ENCODE results near the gene SNRK. TPM values are rescaled to one million over a fixed set of nuclear protein-coding genes. Genes with fewer than 3 reads are reported as not detected.

The SNRK gene
- polyA plus RNA-seq, 1 experiment: 11.4 TPM

DNA sequence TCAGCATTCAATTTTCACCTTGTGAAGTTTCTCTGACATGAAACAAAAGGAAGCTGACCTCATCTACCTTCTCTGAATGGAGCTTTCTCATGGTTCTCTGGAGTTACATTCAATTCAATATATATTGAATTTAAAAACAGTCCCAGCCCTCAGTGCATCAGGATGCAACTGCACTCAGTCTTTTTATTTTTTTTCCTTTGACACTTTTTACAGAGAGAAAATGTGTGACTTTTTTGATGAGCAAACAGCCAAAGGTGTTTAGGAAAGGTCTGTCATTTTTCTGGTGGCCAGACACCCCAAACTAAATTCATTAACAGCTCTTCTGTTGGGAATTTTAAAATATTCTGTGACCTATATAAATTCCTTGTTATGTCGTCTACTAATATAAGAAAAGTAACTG lies 19.3 kb upstream of the SNRK start:
- DNase-seq (ENCODE audit: low read depth, low spot score): no peak
- POLR2A ChIA-PET: no interaction called here
- TF ChIP-seq, protein P1, sequence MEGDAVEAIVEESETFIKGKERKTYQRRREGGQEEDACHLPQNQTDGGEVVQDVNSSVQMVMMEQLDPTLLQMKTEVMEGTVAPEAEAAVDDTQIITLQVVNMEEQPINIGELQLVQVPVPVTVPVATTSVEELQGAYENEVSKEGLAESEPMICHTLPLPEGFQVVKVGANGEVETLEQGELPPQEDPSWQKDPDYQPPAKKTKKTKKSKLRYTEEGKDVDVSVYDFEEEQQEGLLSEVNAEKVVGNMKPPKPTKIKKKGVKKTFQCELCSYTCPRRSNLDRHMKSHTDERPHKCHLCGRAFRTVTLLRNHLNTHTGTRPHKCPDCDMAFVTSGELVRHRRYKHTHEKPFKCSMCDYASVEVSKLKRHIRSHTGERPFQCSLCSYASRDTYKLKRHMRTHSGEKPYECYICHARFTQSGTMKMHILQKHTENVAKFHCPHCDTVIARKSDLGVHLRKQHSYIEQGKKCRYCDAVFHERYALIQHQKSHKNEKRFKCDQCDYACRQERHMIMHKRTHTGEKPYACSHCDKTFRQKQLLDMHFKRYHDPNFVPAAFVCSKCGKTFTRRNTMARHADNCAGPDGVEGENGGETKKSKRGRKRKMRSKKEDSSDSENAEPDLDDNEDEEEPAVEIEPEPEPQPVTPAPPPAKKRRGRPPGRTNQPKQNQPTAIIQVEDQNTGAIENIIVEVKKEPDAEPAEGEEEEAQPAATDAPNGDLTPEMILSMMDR (IDR thresholded peaks at IDR 0.05; ENCODE audit: low read depth, low read length): no peak

DNA sequence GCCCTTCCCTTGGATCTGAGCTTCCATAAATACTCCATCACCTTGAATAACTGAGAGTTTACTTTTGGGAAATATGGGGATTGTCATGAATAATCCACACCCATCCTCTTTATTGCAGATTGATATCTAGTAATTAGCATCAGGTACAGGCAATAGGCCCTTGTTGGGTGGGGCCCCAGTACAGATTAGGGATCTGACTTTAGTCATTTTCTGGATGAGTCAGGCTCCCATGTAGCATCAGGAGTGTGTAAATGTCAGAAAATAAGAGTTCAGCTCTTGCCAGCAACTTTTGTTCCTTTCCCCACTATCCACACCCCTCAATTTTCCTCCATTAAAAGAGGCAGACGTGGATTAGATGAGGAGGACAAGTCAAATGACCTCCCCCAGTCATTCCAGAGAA lies 17.7 kb upstream of the SNRK start:
- ChIA-PET POLR2A (no interaction called here), CTCF (no interaction called here)
- Histone ChIP-seq H3K27ac (ENCODE audit: low read depth, low read length) (no peak overlapping the region), H3K9me3 (ENCODE audit: control insufficient read depth, insufficient read depth, low read length) (no peaks in the 10 kb centered on the region), H3K4me3 (ENCODE audit: low read depth, low read length) (no peak overlapping the region), H3K27me3 (ENCODE audit: control insufficient read depth, insufficient read depth, low read length) (peaks cover 15% of the 10 kb centered on the region)
- TF ChIP-seq, protein P1 (IDR thresholded peaks at IDR 0.05; ENCODE audit: low read depth, low read length): no peak
- DNase-seq (ENCODE audit: low read depth, low spot score): no peak

More for the DNA sequence above, 19.3 kb upstream of the SNRK start:
- peaks cover 11% of the 10 kb centered on the region for H3K27me3 ChIP-seq (ENCODE audit: control insufficient read depth, insufficient read depth, low read length)
- no peaks in the 10 kb centered on the region for H3K9me3 ChIP-seq (ENCODE audit: control insufficient read depth, insufficient read depth, low read length)
- no peak overlapping the region for H3K4me3 ChIP-seq (ENCODE audit: low read depth, low read length)
- H3K27ac ChIP-seq (ENCODE audit: low read depth, low read length): no peak overlapping the region
- CTCF ChIA-PET: no interaction called here

DNA sequence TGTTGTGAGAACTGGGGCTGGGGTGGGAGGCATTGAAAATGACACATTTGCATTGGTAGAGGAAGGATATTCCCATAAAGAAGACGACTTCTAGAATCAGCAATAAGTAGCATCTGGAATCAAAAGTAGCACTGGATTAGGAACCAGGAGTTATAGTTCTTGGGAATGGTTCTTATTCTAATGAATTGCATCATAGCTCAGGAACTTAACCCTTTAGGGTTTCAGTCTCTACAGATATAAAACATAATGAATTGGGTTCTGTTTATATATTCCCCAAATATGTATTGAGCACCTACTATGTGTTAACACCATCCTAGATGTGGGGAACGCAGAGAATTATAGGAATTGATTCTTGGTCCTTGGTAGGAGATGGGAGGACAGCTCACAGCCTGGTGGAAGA lies 16.3 kb upstream of the SNRK start:
- no peak overlapping the region for H3K4me3 ChIP-seq (ENCODE audit: low read depth, low read length)
- no peak overlapping the region for H3K27ac ChIP-seq (ENCODE audit: low read depth, low read length)
- H3K9me3 ChIP-seq (ENCODE audit: control insufficient read depth, insufficient read depth, low read length): no peaks in the 10 kb centered on the region
- CTCF ChIA-PET: interaction anchor here (1.3 kb wide), 1 partner anchor 309 kb away, joined by 3 read pairs; no protein-coding TSS in a partner anchor
- POLR2A ChIA-PET: no interaction called here
- TF ChIP-seq, protein P1 (IDR thresholded peaks at IDR 0.05; ENCODE audit: low read depth, low read length): no peak
- peaks cover 13% of the 10 kb centered on the region for H3K27me3 ChIP-seq (ENCODE audit: control insufficient read depth, insufficient read depth, low read length)
- no peak for DNase-seq (ENCODE audit: low read depth, low spot score)

DNA sequence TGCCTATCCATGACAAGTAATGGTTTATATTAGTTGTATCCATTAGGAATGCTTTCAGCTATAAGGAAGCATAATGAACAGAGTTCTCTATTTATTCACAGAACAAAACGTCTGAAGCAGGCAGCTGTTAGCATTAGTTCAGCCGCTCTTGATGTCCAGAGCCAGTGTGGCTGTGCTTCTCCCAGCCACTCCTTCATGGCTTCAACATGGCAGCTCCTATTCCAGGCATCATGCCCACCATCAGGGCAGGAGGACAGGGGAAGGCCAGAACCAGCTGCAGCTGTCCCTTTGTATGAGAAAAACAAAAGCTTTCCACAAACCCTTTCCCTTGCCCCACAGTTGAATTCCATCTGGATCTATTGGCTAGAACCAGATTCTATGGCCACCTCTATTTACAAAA lies 12.9 kb upstream of the SNRK start:
- TF ChIP-seq, protein P1 (IDR thresholded peaks at IDR 0.05; ENCODE audit: low read depth, low read length): no peak
- H3K4me3 ChIP-seq (ENCODE audit: low read depth, low read length): no peak overlapping the region
- ChIA-PET CTCF (interaction anchor here (0.6 kb wide), 2 partner anchors 10 to 676 kb away, joined by 3 to 4 read pairs; no protein-coding TSS in a partner anchor), POLR2A (no interaction called here)
- H3K27me3 ChIP-seq (ENCODE audit: control insufficient read depth, insufficient read depth, low read length): peaks cover 17% of the 10 kb centered on the region
- no peak overlapping the region for H3K27ac ChIP-seq (ENCODE audit: low read depth, low read length)
- H3K9me3 ChIP-seq (ENCODE audit: control insufficient read depth, insufficient read depth, low read length): no peaks in the 10 kb centered on the region
- DNase-seq (ENCODE audit: low read depth, low spot score): no peak

DNA sequence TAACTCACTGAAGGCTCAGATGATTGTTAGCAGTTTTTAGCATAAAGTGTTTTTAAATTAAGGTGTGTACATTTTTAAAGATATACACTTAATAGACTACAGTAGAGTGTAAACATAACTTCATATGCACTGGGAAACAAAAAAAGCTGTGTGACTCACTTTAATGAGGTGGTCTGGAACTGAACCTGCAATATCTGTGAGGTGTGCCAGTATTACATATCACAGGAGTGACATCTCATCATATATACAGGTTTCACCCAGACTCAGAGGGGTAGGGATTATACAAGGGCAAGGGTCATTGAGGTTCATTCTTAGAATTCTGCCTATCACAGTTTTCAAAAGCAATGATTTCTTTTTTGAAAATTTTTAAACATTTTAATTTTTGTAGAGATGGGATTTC lies 7.3 kb upstream of the SNRK start:
- Histone ChIP-seq H3K4me3 (ENCODE audit: low read depth, low read length) (no peak overlapping the region), H3K27ac (ENCODE audit: low read depth, low read length) (no peak overlapping the region), H3K9me3 (ENCODE audit: control insufficient read depth, insufficient read depth, low read length) (no peaks in the 10 kb centered on the region), H3K27me3 (ENCODE audit: control insufficient read depth, insufficient read depth, low read length) (peaks cover 15% of the 10 kb centered on the region)
- DNase-seq (ENCODE audit: low read depth, low spot score): no peak
- ChIA-PET CTCF (no interaction called here), POLR2A (no interaction called here)
- TF ChIP-seq, protein P1 (IDR thresholded peaks at IDR 0.05; ENCODE audit: low read depth, low read length): no peak
